Heart right ventricle (tissue), 16 donors: ENCODE results near the gene PPM1B. TPM values are rescaled to one million over a fixed set of nuclear protein-coding genes. Genes with fewer than 3 reads are reported as not detected.

ENCODE experiments used
- ATAC-seq, 8 donors: fragments of 200-7000 bp; cut with Tn5 transposase; one replicate each; pipeline ENCODE4 v1.9.1; 2020; ENCODE audit warnings: mild to moderate bottlenecking in 8 of 8, moderate library complexity in 8 of 8, moderate number of reproducible peaks in 1 of 8
- DNase-seq, 2 donors: peaks; one replicate each; pipeline ENCODE4 v3.0.0-alpha.2; 2020
- H3K27ac ChIP-seq, 10 donors: fragments of 200-600 bp; sonication (generic) in 2 of 10; one replicate each; pipeline versions ENCODE4 v1.5.0 to v1.8.0; 2020 to 2022; ENCODE audit warnings: mild to moderate bottlenecking in 3 of 10
- H3K27me3 ChIP-seq, 7 donors: fragments of 200-600 bp; one replicate each; pipeline ENCODE4 v1.8.0; 2021 to 2022; ENCODE audit warnings: mild to moderate bottlenecking in 2 of 7
- H3K36me3 ChIP-seq, 9 donors: fragments of 200-600 bp; sonication (generic) in 1 of 9; one replicate each; pipeline versions ENCODE4 v1.5.0 to v1.8.0; 2020 to 2022; ENCODE audit warnings: mild to moderate bottlenecking in 2 of 9
- H3K4me1 ChIP-seq, 9 donors: fragments of 200-600 bp; sonication (generic) in 1 of 9; one replicate each; pipeline versions ENCODE4 v1.5.0 to v1.8.0; 2020 to 2022; ENCODE audit warnings: mild to moderate bottlenecking in 4 of 9
- H3K4me3 ChIP-seq, 10 donors: fragments of 200-600 bp; sonication (generic) in 2 of 10; one replicate each; pipeline versions ENCODE4 v1.5.0 to v1.8.0; 2020 to 2022; ENCODE audit warnings: mild to moderate bottlenecking in 7 of 10, moderate library complexity in 2 of 10
- H3K9me3 ChIP-seq, 11 donors: fragments of 200-600 bp in 10 of 11; sonication (generic) in 2 of 11; one replicate each; pipeline versions ENCODE4 v1.5.0 to v1.8.0; 2013 to 2022; ENCODE audit warnings: mild to moderate bottlenecking in 2 of 11, control low read depth in 1 of 11, moderate library complexity in 1 of 11
- whole genome bisulfite sequencing, 2 donors: extraction: QIAGEN DNeasy Blood & Tissue Kit; methylation state at CpG; one replicate each; pipeline ENCODE4 v1.1.7; 2013; ENCODE audit warnings: inconsistent platforms in 1 of 2; 5-methylcytosine and 5-hydroxymethylcytosine counted together
- intact Hi-C, 10 donors: fragments of 100-400 bp; cut with DNase I; formaldehyde crosslinking; loops; one replicate each; pipeline versions ENCODE4 v1.11.1 to v1.14.2; 2022
- polyA plus RNA-seq, 2 donors: library from polyadenylated mRNA; stranded (reverse); fragments of 200-250 nt; gene quantifications; one replicate each; pipeline ENCODE4 v1.2.3, GENCODE V29; 2013
- total RNA-seq, 10 donors: library from RNA; stranded (reverse); fragmentation: NEBNext Ultra II Directional in 3 of 10; extraction: Animal tissue kit (Norgen Biotek cat#: 25700) in 3 of 10; gene quantifications; one replicate each; pipeline versions ENCODE4 v1.2.1 to v1.2.4, GENCODE V29; 2021 to 2023
- TF ChIP-seq, protein P1 (sequence below), 9 donors: fragments of 200-600 bp; sonication (generic) in 2 of 9; IDR thresholded peaks; one replicate each; pipeline versions ENCODE4 v1.5.0 to v1.8.0; 2021 to 2022; ENCODE audit warnings: antibody characterized with exemption in 9 of 9, mild to moderate bottlenecking in 5 of 9, moderate library complexity in 1 of 9
- donor health status: Arrhythmogenic right ventricular cardiomyopathy.
- donor health status: ischemic (EF 13 %, LVEDD 7.1; RV severe dilation, severe dysfunction).
- donor health status: healthy with polysubstance abuse.
- donor health status: DM: no; HTN: yes; CAD: no.
- donor health status: DM: no; HTN: no; CAD: no.
- donor health status: ischemic (EF 25% LVEDD 6.9; RV normal size, moderate dysfunction).
- donor health status: ischemic (EF 25% LVEDD 5.7; RV mildly dilated, moderate dysfunction).
- donor health status: healthy.
- donor health status: DM: yes; HTN: yes; CAD: no.
- donor health status: Ischemic cardiomyopathy.
- donor health status: ischemic (EF 35%, LVEDD 5.7; RV mildly dilated, moderate dysfunction).
- donor health status: nonischemic (EF 11% LVEDD 7.7; RV severe dilation, severe dysfunction).
- donor health status: DM: yes; HTN: yes; CAD: no.
- donor health status: PGD.
- donor health status: ischemic (EF 29% LVEDD 5.4; RV normal size, mild dysfunction).
- donor health status: nonischemic (EF 23%, LVEDD 6.1; RV moderate dilation, normal function).

The PPM1B gene
- total and polyA plus RNA-seq, 12 donors: 20.7 to 69.5 (median 55.2) TPM

DNA sequence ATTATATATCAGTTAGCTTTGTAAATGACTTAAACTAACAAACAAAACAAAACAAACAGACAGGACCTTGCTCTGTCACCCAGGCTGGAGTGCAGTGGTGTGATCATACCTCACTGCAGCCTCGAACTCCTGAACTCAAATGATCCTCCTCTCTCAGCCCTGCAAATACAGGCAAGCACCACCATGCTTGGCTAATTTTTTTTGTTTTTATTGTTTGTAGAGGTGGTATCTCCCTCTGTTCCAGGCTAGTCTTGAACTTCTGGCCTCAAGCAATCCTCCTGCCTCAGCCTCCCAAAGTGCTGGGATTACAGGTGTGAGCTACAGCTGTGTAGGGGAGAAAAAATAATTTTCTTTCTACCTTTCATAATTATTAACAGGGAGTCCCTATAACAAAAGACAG, 33.8 kb upstream of the PPM1B start:
- TF ChIP-seq, protein P1, sequence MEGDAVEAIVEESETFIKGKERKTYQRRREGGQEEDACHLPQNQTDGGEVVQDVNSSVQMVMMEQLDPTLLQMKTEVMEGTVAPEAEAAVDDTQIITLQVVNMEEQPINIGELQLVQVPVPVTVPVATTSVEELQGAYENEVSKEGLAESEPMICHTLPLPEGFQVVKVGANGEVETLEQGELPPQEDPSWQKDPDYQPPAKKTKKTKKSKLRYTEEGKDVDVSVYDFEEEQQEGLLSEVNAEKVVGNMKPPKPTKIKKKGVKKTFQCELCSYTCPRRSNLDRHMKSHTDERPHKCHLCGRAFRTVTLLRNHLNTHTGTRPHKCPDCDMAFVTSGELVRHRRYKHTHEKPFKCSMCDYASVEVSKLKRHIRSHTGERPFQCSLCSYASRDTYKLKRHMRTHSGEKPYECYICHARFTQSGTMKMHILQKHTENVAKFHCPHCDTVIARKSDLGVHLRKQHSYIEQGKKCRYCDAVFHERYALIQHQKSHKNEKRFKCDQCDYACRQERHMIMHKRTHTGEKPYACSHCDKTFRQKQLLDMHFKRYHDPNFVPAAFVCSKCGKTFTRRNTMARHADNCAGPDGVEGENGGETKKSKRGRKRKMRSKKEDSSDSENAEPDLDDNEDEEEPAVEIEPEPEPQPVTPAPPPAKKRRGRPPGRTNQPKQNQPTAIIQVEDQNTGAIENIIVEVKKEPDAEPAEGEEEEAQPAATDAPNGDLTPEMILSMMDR (IDR thresholded peaks at IDR 0.05): no peak
- no peak overlapping the region for H3K27ac ChIP-seq
- H3K27me3 ChIP-seq: no peaks in the 10 kb centered on the region
- no peak overlapping the region for H3K4me3 ChIP-seq
- ATAC-seq (no peak), DNase-seq (no peak)
- H3K4me1 ChIP-seq: peaks cover 0 to 17% (median 10%) of the 10 kb centered on the region in 9 donors
- WGBS, 2 donors: 84 to 98% methylated on average over 1 of the region's 1 CpG
- H3K36me3 ChIP-seq: no peaks in the 10 kb centered on the region
- intact Hi-C loops: no loop called here
- H3K9me3 ChIP-seq: peaks cover 0 to 7% (median 0%) of the 10 kb centered on the region in 11 donors

DNA sequence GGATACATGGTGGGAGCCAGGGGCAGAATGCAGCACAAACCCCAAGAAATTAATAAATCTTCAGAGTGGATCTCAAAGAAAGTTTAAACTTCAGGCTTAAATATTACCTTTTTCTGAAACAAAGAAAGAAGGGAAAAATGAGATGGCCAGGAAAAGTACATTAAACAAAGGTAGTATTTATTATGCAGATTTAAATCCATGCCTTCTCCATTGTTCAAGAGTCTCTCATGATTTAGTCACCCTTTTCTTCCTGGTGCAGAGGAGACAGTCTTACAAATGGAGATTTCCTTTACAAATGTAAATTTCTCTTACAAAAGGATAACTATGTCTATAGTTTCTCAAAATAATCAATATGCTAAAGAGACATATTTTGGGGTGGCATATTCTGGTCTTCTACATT, 33.4 kb upstream of the PPM1B start:
- H3K27ac ChIP-seq: no peak overlapping the region
- ATAC-seq (no peak), DNase-seq (no peak)
- H3K4me1 ChIP-seq: peaks cover 0 to 17% (median 7%) of the 10 kb centered on the region in 9 donors
- TF ChIP-seq, protein P1 (IDR thresholded peaks at IDR 0.05): no peak
- intact Hi-C loops: no loop called here
- no peaks in the 10 kb centered on the region for H3K27me3 ChIP-seq
- no peak overlapping the region for H3K4me3 ChIP-seq
- H3K36me3 ChIP-seq: no peaks in the 10 kb centered on the region
- peaks cover 0 to 7% (median 0%) of the 10 kb centered on the region in 11 donors for H3K9me3 ChIP-seq

DNA sequence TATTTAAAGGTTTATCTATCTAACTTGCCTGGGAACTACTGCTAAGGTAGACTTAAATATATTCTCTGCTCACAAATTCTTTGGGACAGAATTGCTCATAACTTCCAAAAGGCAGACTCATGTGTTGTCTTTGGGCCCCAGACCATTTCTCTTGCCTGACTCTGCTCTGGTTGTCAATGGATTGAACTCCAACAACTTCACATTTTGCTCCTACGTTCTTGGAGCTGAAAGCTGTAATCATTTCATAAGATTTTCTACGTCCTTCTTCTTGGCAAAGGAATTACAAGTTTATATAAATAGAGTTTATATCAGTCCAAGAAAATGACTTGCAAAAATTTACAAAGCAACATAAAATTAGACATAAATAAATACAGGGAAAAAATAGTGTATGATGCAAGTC, 32.9 kb upstream of the PPM1B start:
- no peaks in the 10 kb centered on the region for H3K27me3 ChIP-seq
- no peaks in the 10 kb centered on the region for H3K36me3 ChIP-seq
- DNase-seq (no peak), ATAC-seq (no peak)
- TF ChIP-seq, protein P1 (IDR thresholded peaks at IDR 0.05): no peak
- H3K4me1 ChIP-seq: peaks cover 0 to 13% (median 4%) of the 10 kb centered on the region in 9 donors
- H3K4me3 ChIP-seq: no peak overlapping the region
- WGBS, 2 donors: 35 to 43% methylated on average over 2 of the region's 2 CpGs
- intact Hi-C loops: no loop called here
- no peak overlapping the region for H3K27ac ChIP-seq
- H3K9me3 ChIP-seq: peaks cover 0 to 7% (median 0%) of the 10 kb centered on the region in 11 donors

DNA sequence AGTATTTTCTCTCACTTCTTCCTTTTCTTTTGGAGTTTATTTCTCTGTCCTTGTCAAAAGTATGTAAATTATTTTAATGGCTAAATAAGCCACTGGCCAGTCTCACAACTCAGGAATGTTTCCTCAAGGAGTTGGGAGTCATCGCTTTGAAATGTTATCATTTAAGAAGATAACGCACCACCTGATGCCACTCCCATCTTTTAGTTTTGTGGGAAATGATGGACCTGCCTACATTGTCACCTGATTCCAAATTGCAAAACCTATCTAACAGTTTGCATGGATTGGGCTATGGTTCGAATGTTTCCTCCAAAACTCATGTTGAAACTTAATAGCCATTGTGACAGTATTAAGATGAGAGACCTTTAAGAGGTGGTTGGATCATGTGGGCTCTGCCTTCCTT, 32.4 kb upstream of the PPM1B start:
- Histone ChIP-seq H3K27me3 (no peaks in the 10 kb centered on the region), H3K4me3 (no peak overlapping the region), H3K9me3 (peaks cover 0 to 6% (median 0%) of the 10 kb centered on the region in 11 donors), H3K4me1 (peaks cover 0 to 10% (median 1%) of the 10 kb centered on the region in 9 donors), H3K36me3 (no peaks in the 10 kb centered on the region), H3K27ac (no peak overlapping the region)
- intact Hi-C loops: no loop called here
- 59 to 61% methylated on average over 3 of the region's 3 CpGs for WGBS, 2 donors
- ATAC-seq (no peak), DNase-seq (no peak)
- TF ChIP-seq, protein P1 (IDR thresholded peaks at IDR 0.05): no peak
